HG02852 (cell line): Measurements from ENCODE around the gene ORAI2.
"Not testable (repeated sequence)": the region's sequence is repeated elsewhere in the genome, so short reads cannot be mapped to it uniquely, and the experiment has no call there.

Experiments used
- ATAC-seq: cut with Tn5 transposase; IDR thresholded peaks from one replicate; pipeline ENCODE4 v1.9.1; 2021; ENCODE audit warnings: mild to moderate bottlenecking, moderate library complexity; ENCODE audit not compliant: unreplicated experiment

ORAI2 gene

GRCh38 chr7:102433219-102434038 lies at the start of gene ORAI2:
TSS of gene ORAI2 (plus strand) at chr7:102433575. CDS start at chr7:102438957, 5,382 bp downstream.
- ATAC-seq: peak; percentile 57

GRCh38 chr7:102387064-102387463 lies 46.3 kb upstream of the ORAI2 start:
- ATAC-seq: no peak

GRCh38 chr7:102389810-102390209 lies 43.6 kb upstream of the ORAI2 start:
- no peak for ATAC-seq

- peak; percentile 60 for ATAC-seq
These were observed 42.5 kb upstream of the ORAI2 start for GRCh38 chr7:102390697-102391484.

- ATAC-seq: no peak
These were observed 41.0 kb upstream of the ORAI2 start for GRCh38 chr7:102392330-102392729.

- no peak for ATAC-seq
These were observed 39.9 kb upstream of the ORAI2 start for GRCh38 chr7:102393467-102393866.

- ATAC-seq: no peak
These were observed 37.8 kb upstream of the ORAI2 start for GRCh38 chr7:102395592-102395872.

- ATAC-seq: peak; percentile 96
These were observed 37.3 kb upstream of the ORAI2 start, which contains the start of gene PRKRIP1 for GRCh38 chr7:102395873-102396709. TSS of gene PRKRIP1 (plus strand) at chr7:102396363. CDS start at chr7:102396412, 49 bp downstream.

GRCh38 chr7:102396710-102397019 lies 36.7 kb upstream of the ORAI2 start:
- no peak for ATAC-seq

- no peak for ATAC-seq
These were observed 34.8 kb upstream of the ORAI2 start for GRCh38 chr7:102398543-102398942.

- ATAC-seq: no peak
These were observed 33.0 kb upstream of the ORAI2 start for GRCh38 chr7:102400360-102400759.

GRCh38 chr7:102403563-102403962 lies 29.8 kb upstream of the ORAI2 start:
- ATAC-seq: no peak

GRCh38 chr7:102404005-102404861 lies 29.1 kb upstream of the ORAI2 start:
- ATAC-seq: peak; percentile 76

GRCh38 chr7:102404862-102405188 lies 28.6 kb upstream of the ORAI2 start:
- ATAC-seq: not testable (repeated sequence)

GRCh38 chr7:102407910-102408309 lies 25.5 kb upstream of the ORAI2 start:
- no peak for ATAC-seq

- not testable (repeated sequence) for ATAC-seq
These were observed 24.8 kb upstream of the ORAI2 start for GRCh38 chr7:102408530-102408929.

GRCh38 chr7:102409340-102409739 lies 24.0 kb upstream of the ORAI2 start:
- no peak for ATAC-seq

- ATAC-seq: no peak
These were observed 23.3 kb upstream of the ORAI2 start for GRCh38 chr7:102410123-102410522.

- no peak for ATAC-seq
These were observed 22.5 kb upstream of the ORAI2 start for GRCh38 chr7:102410918-102411317.

- no peak for ATAC-seq
These were observed 20.8 kb upstream of the ORAI2 start for GRCh38 chr7:102412548-102412947.

- ATAC-seq: no peak
These were observed 20.3 kb upstream of the ORAI2 start for GRCh38 chr7:102413091-102413490.
